Lung (tissue), 12 donors: Measurements from ENCODE around the gene CREBZF. TPM values are rescaled to one million over a fixed set of nuclear protein-coding genes. Genes with fewer than 3 reads are reported as not detected.

Source experiments
- ATAC-seq: fragments of 200-7000 bp; cut with Tn5 transposase; one replicate; pipeline ENCODE4 v1.9.1; 2020; ENCODE audit warnings: moderate number of reproducible peaks; ENCODE audit not compliant: insufficient read depth, low FRiP score
- DNase-seq, 3 donors: peaks; one replicate each; pipeline ENCODE4 v3.0.0-alpha.2; 2013 to 2017
- H3K27ac ChIP-seq, 2 donors: one replicate each; pipeline ENCODE4 v1.5.1; 2013; ENCODE audit warnings: mild to moderate bottlenecking in 2 of 2, moderate library complexity in 2 of 2, control low read depth in 1 of 2, inconsistent platforms in 1 of 2, low read depth in 1 of 2, low read length in 1 of 2
- H3K27me3 ChIP-seq, 3 donors: one replicate each; pipeline ENCODE4 v1.5.1; 2013; ENCODE audit warnings: low read length in 2 of 3; ENCODE audit not compliant: control insufficient read depth in 3 of 3, insufficient read depth in 3 of 3
- H3K36me3 ChIP-seq, 4 donors: one replicate each; pipeline ENCODE4 v1.5.1; 2013; ENCODE audit warnings: low read length in 4 of 4, mild to moderate bottlenecking in 1 of 4, moderate library complexity in 1 of 4; ENCODE audit not compliant: control insufficient read depth in 4 of 4, insufficient read depth in 4 of 4
- H3K4me1 ChIP-seq, 5 donors: one replicate each; pipeline ENCODE4 v1.5.1; 2013; ENCODE audit warnings: low read length in 5 of 5, mild to moderate bottlenecking in 2 of 5, moderate library complexity in 1 of 5; ENCODE audit not compliant: control insufficient read depth in 5 of 5, insufficient read depth in 5 of 5
- H3K4me3 ChIP-seq: one replicate; pipeline ENCODE4 v1.5.1; 2013; ENCODE audit warnings: mild to moderate bottlenecking, control low read depth, moderate library complexity
- H3K9ac ChIP-seq, 2 donors: one replicate each; pipeline ENCODE4 v1.5.1; 2013; ENCODE audit warnings: low read length in 2 of 2, control low read depth in 1 of 2; ENCODE audit not compliant: insufficient read depth in 1 of 2
- H3K9me3 ChIP-seq, 4 donors: one replicate each; pipeline ENCODE4 v1.5.1; 2013; ENCODE audit warnings: low read length in 3 of 4, mild to moderate bottlenecking in 1 of 4, moderate library complexity in 1 of 4; ENCODE audit not compliant: control insufficient read depth in 4 of 4, insufficient read depth in 3 of 4
- WGBS, 2 donors: extraction: QIAGEN DNeasy Blood & Tissue Kit; methylation state at CpG; one replicate each; pipeline ENCODE4 v1.1.7; 2013; 5-methylcytosine and 5-hydroxymethylcytosine counted together
- polyA plus RNA-seq, 2 donors: library from polyadenylated mRNA; stranded (reverse); fragments of 200-250 nt; gene quantifications; one replicate each; pipeline ENCODE4 v1.2.1, GENCODE V29; 2013
- total RNA-seq, 2 donors: library from RNA; depleted of rRNA in 1 of 2; stranded (reverse); fragments of >200 nt in 1 of 2; gene quantifications; one replicate each; pipeline ENCODE4 v1.2.1, GENCODE V29; 2014 to 2021
- TF ChIP-seq, protein P1 (sequence below): IDR thresholded peaks from 2 replicates; pipeline ENCODE4 v1.5.1; 2012; ENCODE audit warnings: mild to moderate bottlenecking; ENCODE audit errors: control extremely low read depth, extremely low read depth
- donor health status: control.
- donor health status: control.
- donor health status: Bipolar disorder and iron deficiency.
- donor health status: healthy.
- donor health status: DM: yes; HTN: yes; CAD: no.

CREBZF gene
- total and polyA plus RNA-seq, 4 donors = 20.2 to 115 (median 33.9) TPM

DNA sequence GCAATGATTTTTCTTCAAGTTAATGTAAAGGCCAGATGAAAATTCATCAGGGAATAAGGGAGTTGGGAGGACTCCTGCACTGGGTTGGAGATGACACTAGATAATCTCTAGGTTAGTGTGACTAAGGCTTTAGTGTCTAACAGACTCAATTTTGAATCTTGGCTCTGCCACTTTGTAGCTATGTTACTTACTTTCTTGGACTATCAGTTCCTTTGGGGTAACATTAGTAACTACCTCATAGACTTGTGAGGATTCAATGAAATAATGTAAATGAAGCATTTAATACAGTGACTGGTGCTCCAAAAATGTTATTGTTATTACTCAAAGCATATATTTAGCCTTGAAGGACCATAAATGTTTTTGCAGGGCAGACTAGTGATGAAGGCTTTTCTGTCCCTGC is 30.6 kb upstream of the CREBZF start:
- Histone ChIP-seq H3K27ac (no peak overlapping the region), H3K9ac (no peak overlapping the region), H3K4me3 (no peak overlapping the region), H3K9me3 (no peaks in the 10 kb centered on the region), H3K36me3 (peaks cover 0 to 22% (median 4%) of the 10 kb centered on the region in 4 donors), H3K4me1 (no peaks in the 10 kb centered on the region), H3K27me3 (no peaks in the 10 kb centered on the region)
- TF ChIP-seq, protein P1, sequence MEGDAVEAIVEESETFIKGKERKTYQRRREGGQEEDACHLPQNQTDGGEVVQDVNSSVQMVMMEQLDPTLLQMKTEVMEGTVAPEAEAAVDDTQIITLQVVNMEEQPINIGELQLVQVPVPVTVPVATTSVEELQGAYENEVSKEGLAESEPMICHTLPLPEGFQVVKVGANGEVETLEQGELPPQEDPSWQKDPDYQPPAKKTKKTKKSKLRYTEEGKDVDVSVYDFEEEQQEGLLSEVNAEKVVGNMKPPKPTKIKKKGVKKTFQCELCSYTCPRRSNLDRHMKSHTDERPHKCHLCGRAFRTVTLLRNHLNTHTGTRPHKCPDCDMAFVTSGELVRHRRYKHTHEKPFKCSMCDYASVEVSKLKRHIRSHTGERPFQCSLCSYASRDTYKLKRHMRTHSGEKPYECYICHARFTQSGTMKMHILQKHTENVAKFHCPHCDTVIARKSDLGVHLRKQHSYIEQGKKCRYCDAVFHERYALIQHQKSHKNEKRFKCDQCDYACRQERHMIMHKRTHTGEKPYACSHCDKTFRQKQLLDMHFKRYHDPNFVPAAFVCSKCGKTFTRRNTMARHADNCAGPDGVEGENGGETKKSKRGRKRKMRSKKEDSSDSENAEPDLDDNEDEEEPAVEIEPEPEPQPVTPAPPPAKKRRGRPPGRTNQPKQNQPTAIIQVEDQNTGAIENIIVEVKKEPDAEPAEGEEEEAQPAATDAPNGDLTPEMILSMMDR = no peak
- ATAC-seq (no peak), DNase-seq (no peak)

DNA sequence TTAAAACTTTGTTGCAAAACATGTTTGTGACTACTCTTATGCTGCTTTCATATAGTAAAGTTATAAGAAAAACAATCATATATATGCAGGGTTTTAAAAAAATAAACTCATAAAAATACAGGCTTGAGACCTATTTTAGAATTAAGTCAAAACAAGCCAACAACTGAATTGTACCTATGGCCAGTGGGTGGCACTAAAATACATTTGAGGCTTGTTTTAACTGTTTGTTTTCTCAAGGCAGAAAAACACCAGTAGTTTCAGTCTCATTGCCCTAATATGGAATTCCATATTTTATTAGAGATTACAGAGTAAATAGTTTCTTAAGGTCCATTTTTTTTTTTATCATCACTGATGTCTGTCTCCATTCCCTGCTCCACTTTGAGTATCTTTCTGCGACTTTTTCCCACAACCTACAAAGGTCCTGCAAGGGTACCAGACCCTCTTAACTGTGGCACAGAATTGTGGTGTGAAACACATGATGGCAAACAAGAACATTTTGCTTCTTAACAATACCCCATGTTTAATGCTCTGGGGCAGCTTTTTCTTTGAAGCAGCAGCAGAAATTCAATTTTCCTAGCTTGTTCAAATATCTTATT is 29.6 kb upstream of the CREBZF start:
- 93 to 94% methylated on average over 1 of the region's 1 CpG for WGBS, 2 donors
- H3K27ac ChIP-seq = no peak overlapping the region
- peaks cover 0 to 22% (median 3%) of the 10 kb centered on the region in 4 donors for H3K36me3 ChIP-seq
- ATAC-seq (no peak), DNase-seq (peak; percentile 34 to 84 (median 78))
- H3K4me3 ChIP-seq = no peak overlapping the region
- no peak overlapping the region for H3K9ac ChIP-seq
- H3K9me3 ChIP-seq = no peaks in the 10 kb centered on the region
- H3K27me3 ChIP-seq = no peaks in the 10 kb centered on the region
- no peaks in the 10 kb centered on the region for H3K4me1 ChIP-seq
- TF ChIP-seq, protein P1 = peak; percentile 25

DNA sequence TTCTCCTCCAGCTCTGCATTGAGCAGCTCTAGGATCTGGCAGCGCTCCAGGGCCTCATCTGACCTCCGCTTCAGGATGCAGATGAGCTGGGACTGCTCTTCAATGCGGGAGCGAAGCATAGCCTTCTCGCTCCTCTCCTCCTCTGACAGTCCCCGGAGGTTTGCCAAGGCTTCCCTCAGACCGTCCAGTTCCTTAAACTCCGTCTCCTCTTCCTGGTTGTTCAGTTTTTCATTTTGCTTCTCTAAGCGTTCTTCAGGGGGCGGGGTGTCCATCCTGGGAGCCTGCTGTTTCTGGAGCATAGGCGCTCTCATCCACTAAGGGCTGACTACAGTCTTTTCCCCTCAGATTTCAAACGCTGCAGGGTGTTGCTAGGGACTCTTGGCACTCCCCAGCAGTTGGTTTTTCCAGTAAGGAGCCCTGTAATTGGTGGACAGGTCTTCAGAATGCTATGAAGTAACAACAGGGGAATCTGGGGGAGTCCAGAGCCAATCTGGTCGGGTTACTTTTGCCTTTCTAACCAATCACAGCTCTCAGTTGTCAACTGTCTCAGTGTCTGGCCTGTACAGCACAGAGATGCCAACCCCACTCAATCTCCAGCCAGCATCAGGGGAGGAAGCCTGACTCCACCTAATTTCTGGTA is 21.0 kb upstream of the CREBZF start, which contains the start of gene CCDC89:
Gene CCDC89, minus strand, starts transcription at position 376 of the 640 bp plus-strand sequence. Its CDS starts 65 bp downstream, at position 311.
- Histone ChIP-seq H3K9me3 (no peaks in the 10 kb centered on the region), H3K27ac (peak within 1 kb of the TSS; percentile 57 to 72), H3K36me3 (peaks cover 0 to under 1% (median 0%) of the 10 kb centered on the region in 4 donors), H3K4me3 (no peak within 1 kb of the TSS), H3K27me3 (no peaks in the 10 kb centered on the region), H3K9ac (peak within 1 kb of the TSS in 1 of 2 donors; percentile 73), H3K4me1 (peaks cover 0 to 47% (median 0%) of the 10 kb centered on the region in 5 donors)
- peak; percentile 86 for ATAC-seq
- WGBS, 2 donors = 63 to 80% methylated on average over 13 of the region's 13 CpGs
- DNase-seq = peak; percentile 94 to 99 (median 98)
- TF ChIP-seq, protein P1 = no peak
